Transverse colon (tissue), 4 donors: Measurements from ENCODE around the gene CEP57L1. TPM values are rescaled to one million over a fixed set of nuclear protein-coding genes. Genes with fewer than 3 reads are reported as not detected.

ENCODE experiments used
- DNase-seq: peaks from one replicate; pipeline ENCODE4 v3.0.0-alpha.2; 2019
- H3K27ac ChIP-seq, 4 donors: fragments of 200-600 bp; sonication (generic); 2 replicates each; pipeline ENCODE4 v1.5.1; 2016 to 2018; ENCODE audit warnings: inconsistent platforms in 4 of 4
- H3K27me3 ChIP-seq: fragments of 200-600 bp; sonication (generic); 2 replicates; pipeline ENCODE4 v1.5.1; 2017; ENCODE audit warnings: inconsistent platforms
- H3K36me3 ChIP-seq, 4 donors: fragments of 200-600 bp; sonication (generic); 2 replicates each; pipeline ENCODE4 v1.5.1; 2017 to 2019; ENCODE audit warnings: inconsistent platforms in 4 of 4
- H3K4me1 ChIP-seq, 4 donors: fragments of 200-600 bp; sonication (generic); 2 replicates each; pipeline ENCODE4 v1.5.1; 2017 to 2020; ENCODE audit warnings: inconsistent platforms in 4 of 4
- H3K4me3 ChIP-seq, 4 donors: fragments of 200-600 bp; sonication (generic); 1 replicate in 1 of 4; 2 replicates in 3 of 4; pipeline versions ENCODE4 v1.5.1 to v1.6.1; 2017 to 2019; ENCODE audit warnings: inconsistent platforms in 4 of 4
- H3K9me3 ChIP-seq, 2 donors: fragments of 200-600 bp; sonication (generic); 2 replicates each; pipeline ENCODE4 v1.5.1; 2017 to 2019; ENCODE audit warnings: inconsistent platforms in 2 of 2
- CTCF ChIP-seq, 5 experiments: fragments of 200-600 bp in 3 of 5; fragments of 450-650 bp in 2 of 5; sonication (generic) in 3 of 5; IDR thresholded peaks; 1 replicate in 2 of 5; 2 replicates in 3 of 5; pipeline ENCODE4 v1.5.1; 2016 to 2017; ENCODE audit warnings: antibody characterized with exemption in 5 of 5, inconsistent platforms in 3 of 5, mild to moderate bottlenecking in 2 of 5, moderate library complexity in 1 of 5
- EP300 ChIP-seq: sonication (generic); formaldehyde crosslinking; IDR thresholded peaks from one replicate; pipeline ENCODE4 v1.6.1; 2017; ENCODE audit warnings: antibody characterized with exemption, low read depth
- POLR2A ChIP-seq: fragments of 450-650 bp; IDR thresholded peaks from one replicate; pipeline ENCODE4 v1.6.1; 2016; ENCODE audit warnings: antibody characterized with exemption, mild to moderate bottlenecking, moderate library complexity
- POLR2AphosphoS5 ChIP-seq, 3 donors: sonication (generic); formaldehyde crosslinking; IDR thresholded peaks; one replicate each; pipeline ENCODE4 v1.6.1; 2016; ENCODE audit warnings: antibody characterized with exemption in 3 of 3
- WGBS, 2 donors: methylation state at CpG; one replicate each; pipeline ENCODE4 v1.1.5; 2018; ENCODE audit warnings: low coverage in 1 of 2; 5-methylcytosine and 5-hydroxymethylcytosine counted together
- in situ Hi-C, 4 donors: fragments of 200-750 bp; cut with MboI; loops; one replicate each; pipeline versions ENCODE4 v1.15.0 to v1.15.1; 2017; ENCODE audit warnings: low sequenced_read_pairs in 3 of 4, low pct_ligation_motif_present in 1 of 4, low pct_unique_long_range_greater_than_20kb in 1 of 4
- intact Hi-C: fragments of 100-400 bp; cut with DNase I; formaldehyde crosslinking; loops from one replicate; pipeline ENCODE4 v1.15.1; 2023; ENCODE audit warnings: low total_unique reads
- total RNA-seq, 4 donors: library from RNA; depleted of rRNA; stranded (reverse); fragments of >200 nt; gene quantifications; one replicate each; pipeline ENCODE4 v1.1.0, GENCODE V29; 2016

Gene CEP57L1
- total RNA-seq, 4 donors from 2014 or later: 1.9 to 29.5 (median 9.5) TPM

GRCh38 chr6:109062767-109063352, 32.4 kb upstream of the CEP57L1 start:
- Histone ChIP-seq H3K27me3 (no peaks in the 10 kb centered on the region), H3K4me3 (no peak overlapping the region), H3K27ac (no peak overlapping the region), H3K4me1 (peaks cover 14 to 38% (median 23%) of the 10 kb centered on the region in 4 donors), H3K36me3 (no peaks in the 10 kb centered on the region), H3K9me3 (no peaks in the 10 kb centered on the region)
- no peak for TF ChIP-seq POLR2AphosphoS5 (IDR thresholded peaks at IDR 0.05)
- no peak for TF ChIP-seq POLR2A
- no peak for TF ChIP-seq CTCF (IDR thresholded peaks at IDR 0.05)
- no peak for TF ChIP-seq EP300
- in situ Hi-C loops (loop anchor here in 2 of 4 donors (10.0 to 25.0 kb wide), 3 partner anchors 48 to 226 kb away; partner anchors contain the start of gene ARMC2 (in 1 of the 2)), intact Hi-C loops (no loop called here)
- 42 to 68% methylated on average over 3 to 4 of the region's 4 CpGs for WGBS, 2 donors
- DNase-seq: no peak

DNA sequence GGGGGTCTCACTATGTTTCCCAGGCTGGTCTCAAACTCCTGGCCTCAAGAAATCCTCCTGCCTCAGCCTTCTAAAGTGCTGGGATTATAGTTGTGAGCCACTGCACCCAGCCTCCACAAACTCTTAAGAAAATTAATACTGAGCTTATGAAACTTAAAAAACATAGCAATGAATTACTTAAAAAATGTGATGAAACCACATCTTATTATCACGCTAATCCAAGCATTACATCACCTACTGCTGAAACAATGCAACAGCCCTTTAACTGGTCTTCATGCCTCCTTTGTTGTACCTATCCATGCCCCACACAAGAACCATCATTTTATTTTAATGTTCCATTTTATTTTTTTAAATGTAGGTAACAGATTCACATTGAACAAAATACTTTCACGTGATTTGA, 25.6 kb upstream of the CEP57L1 start:
- Histone ChIP-seq H3K27ac (no peak overlapping the region), H3K4me1 (peaks cover 9 to 35% (median 19%) of the 10 kb centered on the region in 4 donors), H3K27me3 (no peaks in the 10 kb centered on the region), H3K36me3 (no peaks in the 10 kb centered on the region), H3K9me3 (no peaks in the 10 kb centered on the region), H3K4me3 (no peak overlapping the region)
- WGBS, 2 donors: 80 to 89% methylated on average over 1 to 2 of the region's 2 CpGs
- no peak for DNase-seq
- intact Hi-C loops: loop anchor here (10.0 kb wide), 1 partner anchor 525 kb away; no protein-coding TSS in a partner anchor
- TF ChIP-seq CTCF (IDR thresholded peaks at IDR 0.05) (no peak), EP300 (no peak), POLR2AphosphoS5 (IDR thresholded peaks at IDR 0.05) (no peak), POLR2A (no peak)
- in situ Hi-C loops: loop anchor here (5.0 to 25.0 kb wide), 6 partner anchors 55 to 527 kb away; partner anchors contain the start of gene ARMC2 (in 1 of the 4)

DNA sequence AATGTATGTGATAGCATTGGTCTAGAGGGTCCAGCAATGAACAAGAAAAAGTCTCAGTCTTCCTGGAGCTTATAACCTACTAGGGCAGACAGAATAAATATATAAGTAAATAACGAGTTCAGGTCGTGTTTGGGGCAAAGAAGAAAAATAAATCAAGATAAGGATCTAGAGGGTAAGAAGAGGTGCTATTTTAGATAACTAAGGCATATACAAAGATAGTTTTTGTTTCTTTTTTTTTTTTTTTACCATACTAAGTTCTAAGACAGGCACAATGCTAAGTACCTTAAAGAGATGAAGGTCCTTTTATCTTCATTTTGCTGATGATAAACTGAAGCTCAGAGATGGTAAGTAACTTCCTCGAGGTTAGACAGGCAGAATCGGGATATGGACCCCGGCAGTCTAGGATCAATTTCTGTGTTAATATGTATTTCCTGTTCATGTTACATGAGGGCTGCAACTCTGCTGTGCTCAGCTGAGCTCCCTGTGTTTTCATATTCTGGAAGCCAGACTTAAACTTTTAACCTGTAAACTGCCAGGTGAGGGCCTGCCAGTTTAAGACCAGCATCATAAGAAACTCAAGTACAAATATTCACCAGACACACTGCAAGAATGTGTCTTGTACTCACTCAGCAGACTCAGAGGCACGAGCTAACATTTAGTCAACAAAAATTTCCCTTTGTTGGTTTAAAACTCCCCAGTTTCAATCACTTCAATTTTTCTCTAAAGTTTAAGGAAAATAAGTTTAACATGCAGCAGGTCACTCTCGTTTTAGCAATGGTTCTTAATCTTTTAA, 24.0 kb upstream of the CEP57L1 start:
- Histone ChIP-seq H3K4me3 (no peak overlapping the region), H3K4me1 (peaks cover 9 to 38% (median 21%) of the 10 kb centered on the region in 4 donors), H3K9me3 (no peaks in the 10 kb centered on the region), H3K27ac (peak overlapping the region in 2 of 4 donors; percentile 11 to 29), H3K27me3 (no peaks in the 10 kb centered on the region), H3K36me3 (no peaks in the 10 kb centered on the region)
- TF ChIP-seq POLR2A (no peak), CTCF (IDR thresholded peaks at IDR 0.05) (no peak), POLR2AphosphoS5 (IDR thresholded peaks at IDR 0.05) (no peak), EP300 (no peak)
- intact Hi-C loops: loop anchor here (10.0 kb wide), 1 partner anchor 527 kb away; no protein-coding TSS in a partner anchor
- DNase-seq: no peak
- in situ Hi-C loops: loop anchor here in 3 of 4 donors (10.0 to 25.0 kb wide), 3 partner anchors 159 to 527 kb away; partner anchors contain the start of gene ARMC2 (in 1 of the 3)
- 17 to 32% methylated on average over 7 of the region's 7 CpGs for WGBS, 2 donors
